Erythroblast (primary cell): ENCODE measurements around the gene ACAN.

ENCODE experiments used
- GATA1 ChIP-seq: IDR thresholded peaks from 2 replicates; pipeline ENCODE4 v1.6.1; 2011; ENCODE audit warnings: low read depth, mild to moderate bottlenecking, control low read depth, low read length, moderate library complexity
- POLR2A ChIP-seq: IDR thresholded peaks from 2 replicates; pipeline ENCODE4 v1.6.1; 2011; ENCODE audit warnings: mild to moderate bottlenecking, low read length

GRCh38 chr15:88912500-88912921 lies 109.3 kb downstream of the ACAN start:
- TF ChIP-seq POLR2A (no peak), GATA1 (no peak)
